CD4-positive, alpha-beta T cell treated with Interleukin-1 beta for 1 hour (primary cell): Measurements from ENCODE around the gene CEP44.
"Not testable (repeated sequence)": the region's sequence is repeated elsewhere in the genome, so short reads cannot be mapped to it uniquely, and the experiment has no call there.

Experiments
- DNase-seq, 2 donors: peaks; one replicate each; pipeline ENCODE4 v3.0.0-alpha.2; 2020 to 2022

CEP44 gene

DNA sequence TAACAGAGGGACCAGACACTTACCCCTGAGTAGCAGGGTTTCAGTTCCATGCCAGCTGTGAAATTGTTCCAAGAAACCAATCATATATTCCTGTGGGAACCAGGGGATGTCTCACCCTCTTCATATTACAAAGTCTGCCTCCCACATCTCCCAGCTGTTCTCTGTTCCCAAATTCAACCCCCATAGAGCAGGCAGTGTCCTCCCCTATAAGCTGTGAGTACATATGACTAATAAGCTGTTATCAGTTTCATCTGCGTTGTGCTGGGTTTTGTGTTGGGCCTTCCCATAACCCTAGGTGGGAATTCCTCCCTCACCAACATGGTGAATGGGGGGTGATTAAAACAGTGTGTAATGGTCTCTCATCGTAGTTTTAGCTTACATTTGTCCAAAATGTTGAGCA, 41.0 kb downstream of the CEP44 start:
- no peak for DNase-seq

DNA sequence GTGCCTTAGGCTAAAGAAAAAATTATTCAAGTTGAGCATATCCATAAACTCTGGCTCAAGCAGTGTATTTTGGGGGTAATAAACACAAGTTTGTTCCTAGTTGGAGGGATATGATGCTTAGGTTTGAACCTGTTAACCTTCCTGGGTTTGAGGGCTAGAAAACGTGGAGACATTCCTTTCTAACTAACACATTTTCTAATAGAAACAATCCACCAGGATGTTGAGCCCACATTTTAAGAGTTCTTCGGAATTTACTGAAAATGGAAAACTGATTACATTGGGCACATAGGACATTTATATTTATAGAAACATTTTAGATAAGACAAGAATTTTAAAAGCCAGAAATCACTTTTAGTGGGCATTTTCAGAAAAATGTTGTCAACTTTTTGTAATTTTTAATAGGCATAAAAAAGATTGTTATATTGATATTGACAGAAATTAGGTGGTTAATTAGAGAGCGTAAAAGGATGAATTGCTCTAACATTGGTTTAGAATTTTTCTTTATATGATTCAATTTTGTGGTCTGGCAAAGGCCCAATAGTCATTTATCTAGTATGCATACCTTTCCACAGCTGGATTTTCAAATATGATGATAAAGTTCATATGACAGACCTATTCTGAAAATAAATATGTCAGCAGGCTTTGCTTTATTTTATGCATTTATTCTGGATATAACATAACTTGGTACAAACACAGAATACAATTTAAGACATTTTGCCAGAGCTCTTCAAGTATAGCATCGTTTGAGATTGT, 49.2 kb downstream of the CEP44 start:
- no peak for DNase-seq

DNA sequence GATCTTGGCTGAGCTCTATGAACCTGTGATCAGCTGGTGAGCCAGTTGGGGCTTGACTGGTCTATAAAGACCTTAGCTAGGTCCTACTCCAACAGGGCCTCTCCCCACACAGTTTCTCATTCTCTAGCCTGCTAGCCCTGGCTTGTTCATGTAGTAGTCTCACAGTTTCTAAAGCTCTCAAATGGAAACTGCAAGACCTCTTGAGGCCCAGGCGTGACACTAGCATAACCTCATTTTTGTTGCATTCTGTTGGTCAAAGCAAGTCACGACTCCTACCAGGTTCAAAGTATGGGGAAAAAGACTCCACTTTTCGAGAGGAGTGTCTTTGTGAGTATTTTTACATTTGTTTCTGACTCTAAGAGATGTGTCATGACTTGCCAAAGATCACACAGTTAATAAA, 50.9 kb downstream of the CEP44 start:
- no peak for DNase-seq

DNA sequence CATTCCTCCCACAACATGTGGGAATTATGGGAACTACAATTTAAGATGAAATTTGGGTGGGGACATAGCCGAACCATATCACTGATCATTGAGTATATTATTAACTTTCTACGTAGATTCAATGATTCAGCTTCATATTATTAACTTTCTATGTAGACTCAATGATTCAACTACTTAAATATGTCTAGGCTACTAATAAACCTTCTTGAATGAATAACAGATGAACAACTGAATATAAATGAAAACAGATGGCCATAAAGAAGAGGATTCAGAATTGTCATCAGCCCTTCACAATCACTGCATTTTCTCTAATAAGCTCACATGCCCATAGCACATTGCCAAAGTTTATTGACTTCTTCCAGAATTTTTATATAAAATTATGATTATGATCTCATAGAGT, 57.0 kb downstream of the CEP44 start:
- DNase-seq: no peak

DNA sequence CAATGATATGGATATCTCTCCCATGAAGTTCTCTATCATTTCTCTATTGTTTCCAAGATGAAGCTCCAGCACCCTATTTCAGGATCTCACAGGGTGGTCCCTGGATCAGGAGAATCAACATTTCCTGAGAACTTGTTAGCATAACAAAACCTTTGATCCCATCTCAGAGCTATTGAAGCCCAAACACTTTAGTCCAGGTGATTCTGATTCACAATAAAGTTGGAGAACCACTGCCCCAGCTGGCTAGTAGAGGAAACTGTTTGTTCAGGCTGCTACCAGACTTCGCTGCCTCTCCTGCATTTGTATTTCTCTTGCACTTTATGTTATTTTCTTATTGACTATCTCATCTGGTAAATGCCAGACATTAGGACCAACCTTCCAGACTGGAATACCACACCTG, 65.4 kb downstream of the CEP44 start:
- no peak for DNase-seq

DNA sequence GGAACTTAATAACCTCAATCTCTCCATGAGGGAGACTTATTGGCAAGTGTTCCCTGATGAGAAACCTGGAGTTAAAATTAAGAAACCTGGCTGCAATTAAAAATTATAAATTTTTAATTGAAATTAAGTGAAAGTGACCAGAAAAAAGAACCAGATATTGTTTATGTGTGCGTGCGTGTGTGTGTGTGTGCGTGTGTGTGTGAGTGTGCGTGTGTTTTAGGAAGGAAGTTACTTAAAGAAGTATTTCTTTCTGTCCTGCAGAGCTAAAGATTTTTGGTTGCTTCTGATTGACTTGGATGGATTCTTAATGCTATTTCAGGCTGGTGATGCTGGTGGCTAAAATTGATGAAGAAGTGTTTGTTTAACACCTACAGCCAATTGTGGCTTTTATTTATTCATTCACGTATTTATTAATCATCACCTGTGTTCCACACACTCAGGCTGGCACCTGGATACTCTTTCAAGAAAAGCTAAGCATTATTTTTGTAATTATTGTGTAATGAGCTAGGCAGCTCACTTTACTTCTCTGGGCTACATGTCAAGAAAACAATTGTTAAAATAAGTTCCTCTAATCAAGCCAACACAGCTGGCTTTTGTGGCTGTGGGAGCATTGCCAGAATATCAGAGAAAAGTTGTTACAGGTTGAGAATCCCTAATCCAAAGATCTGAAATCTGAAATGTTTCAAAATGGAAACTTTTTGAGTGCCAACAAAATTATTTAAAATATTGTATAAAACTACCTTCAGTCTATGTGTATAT, 68.5 kb downstream of the CEP44 start:
- no peak for DNase-seq

DNA sequence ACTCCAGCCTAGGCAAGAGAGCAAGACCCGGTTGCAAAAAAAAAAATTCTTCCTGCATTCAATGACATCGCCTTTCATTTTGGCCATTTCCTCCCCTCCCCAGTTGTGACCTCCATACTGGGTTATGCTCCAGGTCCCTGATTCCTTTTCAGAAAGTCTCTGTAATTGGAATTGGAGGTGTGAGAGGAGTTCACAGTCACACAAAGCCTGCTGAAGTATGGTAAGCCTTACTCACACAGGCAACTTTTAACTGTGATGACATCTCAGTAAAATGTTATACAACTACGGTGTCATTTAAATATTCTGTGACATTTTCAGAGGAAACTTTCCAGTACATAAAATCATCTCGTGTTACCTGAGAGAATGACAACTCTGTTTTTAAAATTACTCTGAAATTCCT, 73.6 kb downstream of the CEP44 start:
- no peak for DNase-seq

DNA sequence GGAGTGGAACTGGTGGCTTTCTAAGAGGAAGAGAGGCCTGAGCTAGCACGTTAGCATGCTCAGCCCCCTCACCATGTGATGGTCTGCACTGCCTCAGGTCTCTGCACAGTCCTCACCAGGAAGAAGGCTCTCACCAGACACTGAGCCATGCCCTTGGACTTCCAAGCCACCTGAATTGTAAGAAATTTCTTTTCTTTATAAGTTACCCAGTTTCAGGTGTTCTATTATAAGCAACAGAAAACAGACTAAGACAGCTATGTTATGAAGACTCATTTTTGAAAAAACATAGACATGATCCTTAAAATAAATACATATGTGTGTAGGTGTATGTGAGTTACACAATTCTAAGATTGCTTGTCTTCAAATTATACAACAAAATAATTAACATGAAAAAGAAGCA, 74.7 kb downstream of the CEP44 start:
- no peak for DNase-seq

DNA sequence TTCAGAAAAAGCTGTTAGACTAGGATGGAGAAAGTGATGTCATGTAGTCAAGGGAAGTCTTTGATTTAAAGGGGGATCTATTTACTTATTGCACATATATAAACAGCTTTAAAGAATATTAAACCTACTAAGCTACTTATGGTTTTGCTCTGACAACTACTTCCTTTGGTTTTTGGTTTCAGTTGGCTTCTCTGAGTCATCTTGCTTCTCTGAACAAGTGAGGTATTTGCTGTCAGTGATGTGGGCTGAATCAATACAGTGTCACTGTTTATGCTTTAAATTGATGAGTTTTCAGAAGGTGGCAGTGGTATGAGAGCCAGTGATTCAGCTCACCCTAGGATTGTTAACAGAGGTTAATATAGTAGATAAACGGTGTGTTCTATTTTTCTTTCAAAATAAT, 75.1 kb downstream of the CEP44 start:
- DNase-seq: no peak

DNA sequence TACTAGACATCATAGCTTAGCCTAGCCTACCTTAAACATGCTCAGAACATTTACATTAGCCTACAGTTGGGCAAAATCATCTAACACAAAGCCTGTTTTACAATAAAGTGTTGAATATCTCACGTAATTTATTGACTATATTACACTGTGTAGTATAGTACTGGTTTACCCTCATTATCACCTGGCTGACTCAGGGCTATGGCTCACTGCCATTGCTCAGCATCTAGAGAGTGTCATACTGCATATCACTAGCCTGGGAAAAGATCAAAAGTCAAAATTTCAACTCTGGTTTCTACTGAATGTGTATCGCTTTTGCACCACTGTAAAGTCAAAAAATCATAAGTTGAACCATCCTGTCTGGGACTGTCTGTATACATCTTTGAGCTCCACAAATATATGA, 78.6 kb downstream of the CEP44 start:
- no peak for DNase-seq

DNA sequence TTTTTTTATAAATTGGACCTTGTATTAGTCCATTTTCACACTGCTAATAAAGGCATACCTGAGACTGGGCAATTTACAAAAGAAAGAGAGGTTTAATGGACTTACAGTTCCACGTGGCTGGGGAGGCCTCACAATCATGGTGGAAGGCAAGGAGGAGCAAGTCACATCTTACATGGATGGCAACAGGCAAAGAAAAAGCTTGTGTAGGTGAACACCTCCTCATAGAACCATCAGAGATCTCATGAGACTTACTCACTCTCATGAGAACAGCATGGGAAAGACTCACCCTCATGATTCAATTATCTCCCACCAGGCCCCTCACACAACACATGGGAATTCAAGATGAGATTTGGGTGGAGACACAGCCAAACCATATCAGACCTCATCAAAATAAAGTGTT, 80.1 kb downstream of the CEP44 start:
- DNase-seq: not testable (repeated sequence)

DNA sequence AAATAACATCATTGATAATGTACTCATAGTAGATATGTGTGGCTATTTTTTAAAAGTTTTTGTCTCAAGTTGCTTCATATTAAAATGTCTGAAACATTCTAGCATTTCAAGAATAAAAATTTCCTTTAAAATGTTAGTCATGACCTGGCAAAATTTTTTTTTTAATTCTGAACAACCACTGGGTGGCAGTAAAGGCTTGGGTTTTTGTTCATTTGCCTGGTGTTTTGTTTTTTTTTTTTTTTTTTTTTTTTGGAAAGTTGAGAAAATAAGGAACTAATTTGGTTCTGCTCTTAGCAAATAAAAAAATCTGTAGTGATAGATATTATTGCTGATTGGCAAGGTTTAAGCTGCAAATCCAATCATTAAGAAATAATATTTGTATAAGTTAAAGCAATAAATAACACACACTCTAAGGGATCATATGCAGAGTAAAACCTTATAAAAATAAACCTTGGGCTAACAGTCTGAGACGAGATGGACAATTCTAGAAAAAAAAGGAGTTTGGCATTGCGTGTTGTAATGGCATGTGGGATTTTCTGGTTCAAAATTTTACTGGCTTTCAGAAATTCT, 81.4 kb downstream of the CEP44 start:
- peak; percentile 5 to 16 for DNase-seq

DNA sequence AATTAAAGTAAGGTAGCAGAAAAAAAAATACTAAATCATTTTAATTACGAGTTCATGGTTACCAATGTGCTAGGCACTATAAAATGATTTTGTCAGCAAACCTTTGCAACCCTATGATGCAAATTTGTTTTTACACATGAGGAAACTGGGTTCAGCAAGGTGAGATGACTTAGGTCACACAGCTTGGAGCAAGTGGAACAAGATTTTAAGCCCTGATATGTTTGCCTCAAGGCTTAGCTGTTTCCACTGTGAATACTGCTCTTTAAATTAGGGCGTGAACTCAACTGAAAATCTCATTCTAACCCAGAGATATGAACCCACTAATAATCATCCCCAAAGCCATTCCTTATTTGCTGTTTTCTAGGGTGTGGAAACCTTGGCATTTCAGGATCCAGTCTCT, 86.3 kb downstream of the CEP44 start:
- DNase-seq: no peak

DNA sequence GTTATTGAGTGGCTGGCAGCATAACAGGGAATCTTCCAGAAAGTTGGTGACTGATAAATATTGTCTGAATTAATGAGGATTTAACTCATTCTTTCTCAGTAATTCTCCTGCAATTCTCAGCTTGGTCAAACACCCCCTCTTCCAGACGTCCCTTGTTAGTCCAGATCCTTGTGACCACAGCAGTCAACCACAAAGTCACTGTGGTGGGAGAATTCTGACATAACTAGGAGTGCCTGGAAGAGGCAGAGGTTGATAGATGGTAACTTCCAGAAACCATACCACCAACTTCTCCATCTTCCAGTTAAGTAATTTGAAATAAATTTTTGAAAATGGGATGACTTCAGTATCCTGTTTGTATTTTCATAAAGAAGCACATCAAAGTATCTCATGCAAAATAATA, 90.1 kb downstream of the CEP44 start:
- DNase-seq: no peak

DNA sequence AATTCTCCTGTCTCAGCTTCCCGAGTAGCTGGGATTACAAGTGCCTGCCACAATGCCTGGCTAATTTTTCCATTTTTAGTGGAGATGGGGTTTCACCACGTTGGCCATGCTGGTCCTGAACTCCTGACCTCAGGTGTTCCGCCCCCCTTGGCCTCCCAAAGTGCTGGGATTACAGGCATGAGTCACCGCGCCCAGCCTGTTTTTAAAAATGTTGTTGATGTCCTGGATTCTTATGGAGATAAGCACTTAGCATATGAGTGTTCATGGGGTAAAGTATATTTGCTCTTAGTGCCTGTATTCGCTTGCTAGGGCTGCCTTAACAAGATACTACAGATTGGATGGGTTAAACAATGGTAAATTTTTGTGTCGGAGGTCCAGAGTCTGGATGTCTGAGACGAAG, 91.7 kb downstream of the CEP44 start:
- DNase-seq: no peak

DNA sequence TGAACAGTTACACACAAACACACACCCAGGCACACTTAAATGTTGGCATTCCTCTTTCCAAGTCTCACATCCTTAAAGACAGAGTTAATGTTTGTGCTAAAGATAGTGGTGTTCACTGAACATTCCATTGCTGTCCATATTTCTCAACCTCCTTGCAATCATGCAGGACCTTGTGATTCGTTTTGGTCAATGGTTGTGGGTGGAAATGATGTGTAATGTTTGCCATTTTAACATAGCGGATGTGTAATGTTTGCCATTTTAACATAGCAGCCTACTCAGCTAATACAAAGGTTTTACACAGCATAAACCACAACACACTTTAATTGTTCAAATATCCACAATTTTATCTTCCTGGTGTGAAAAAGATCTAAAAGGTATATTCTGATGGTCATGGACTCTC, 93.9 kb downstream of the CEP44 start:
- DNase-seq: no peak

DNA sequence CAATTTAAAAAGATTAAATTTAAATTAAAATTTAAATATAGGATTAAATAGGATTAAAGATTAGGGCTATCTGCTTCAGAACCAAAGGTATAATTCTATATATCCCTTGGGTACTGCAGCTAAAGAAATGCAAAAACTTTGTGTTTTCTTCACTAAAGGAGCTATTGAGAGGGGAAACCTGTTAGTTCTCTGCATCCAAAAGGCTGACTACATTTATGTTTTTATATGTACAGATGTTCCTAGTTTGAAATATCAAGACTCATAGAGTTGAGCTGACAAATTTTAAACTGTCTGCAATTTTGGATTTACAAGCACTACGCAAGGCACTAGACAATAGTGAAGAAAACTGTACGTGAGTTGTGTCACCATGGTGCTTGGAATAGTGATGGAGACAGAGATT, 95.2 kb downstream of the CEP44 start:
- DNase-seq: no peak

DNA sequence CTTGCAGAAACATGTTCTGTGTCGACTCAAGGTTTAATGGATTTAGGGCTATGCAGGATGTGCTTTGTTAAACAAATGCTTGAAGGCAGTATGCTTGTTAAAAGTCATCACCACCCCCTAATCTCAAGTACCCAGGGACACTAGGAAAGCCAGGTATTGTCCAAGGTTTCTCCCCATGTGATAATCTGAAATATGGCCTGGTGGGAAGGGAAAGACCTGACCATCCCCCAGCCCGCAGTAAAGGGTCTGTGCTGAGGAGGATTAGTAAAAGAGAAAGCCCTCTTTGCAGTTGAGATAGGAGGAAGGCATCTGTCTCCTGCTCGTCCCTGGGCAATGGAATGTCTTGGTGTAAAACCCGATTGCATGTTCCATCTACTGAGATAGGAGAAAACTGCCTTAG, 96.5 kb downstream of the CEP44 start:
- not testable (repeated sequence) for DNase-seq

DNA sequence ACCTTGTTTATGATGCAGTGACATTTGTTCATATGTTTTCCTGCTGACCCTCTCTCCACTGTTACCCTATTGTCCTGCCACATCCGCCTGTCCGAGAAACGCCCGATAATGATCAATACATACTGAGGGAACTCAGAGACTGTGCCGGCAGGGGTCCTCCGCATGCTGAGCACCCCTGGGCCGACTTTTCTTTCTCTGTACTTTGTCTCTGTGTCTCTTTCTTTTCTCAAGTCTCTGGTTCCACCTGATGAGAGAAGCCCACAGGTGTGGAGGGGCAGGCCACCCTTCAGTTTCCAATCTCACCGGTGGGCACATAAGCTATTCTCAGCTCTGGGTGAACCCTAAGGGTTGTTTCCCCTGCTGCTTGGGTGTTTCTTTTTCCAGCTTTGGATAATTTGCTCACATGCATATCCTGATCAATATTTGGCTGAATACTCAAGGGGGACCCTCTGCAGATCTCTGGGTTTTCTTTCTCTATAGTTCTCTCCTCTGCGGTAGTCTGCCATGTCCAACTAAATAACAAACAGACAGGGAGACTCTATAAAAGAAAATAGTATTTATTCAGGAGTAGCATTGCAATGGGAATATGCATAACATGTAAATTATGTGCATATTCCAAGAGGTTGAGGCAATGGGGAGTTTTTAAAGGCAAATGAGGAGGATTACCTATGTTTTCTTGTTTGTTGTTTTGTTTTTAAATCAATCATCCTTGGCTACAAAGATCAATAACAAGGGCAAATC, 97.2 kb downstream of the CEP44 start:
- DNase-seq: no peak

DNA sequence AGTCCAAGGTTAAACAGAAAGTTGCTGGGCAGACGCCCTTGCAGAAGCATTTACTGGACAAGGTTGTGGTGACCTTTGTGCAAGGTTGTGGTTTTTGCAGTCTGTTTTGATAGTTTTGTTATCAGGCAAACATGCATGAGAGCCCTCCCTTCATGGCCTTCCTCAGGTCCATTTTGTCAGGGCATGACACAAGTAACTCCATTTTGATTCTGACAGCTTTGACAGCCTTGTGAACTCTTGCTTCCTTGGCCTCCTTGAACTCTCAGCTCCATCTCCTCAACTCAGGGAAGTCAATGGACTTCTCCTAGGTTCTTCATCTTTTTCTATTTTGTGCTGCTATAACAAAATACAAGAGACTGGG, 97.7 kb downstream of the CEP44 start:
- DNase-seq: no peak
